ES-I3 (cell line): ENCODE results near the gene ARL3.

Experiments used
- H3K36me3 ChIP-seq: 2 replicates; pipeline ENCODE4 v1.6.1; 2013; ENCODE audit warnings: mild to moderate bottlenecking, low read length, control low read depth, moderate library complexity; ENCODE audit not compliant: insufficient read depth
- H3K4me1 ChIP-seq: 2 replicates; pipeline ENCODE4 v1.6.1; 2013; ENCODE audit warnings: mild to moderate bottlenecking, control low read depth, low read length; ENCODE audit not compliant: insufficient read depth
- H3K9ac ChIP-seq: 2 replicates; pipeline ENCODE4 v1.6.1; 2013; ENCODE audit warnings: low read depth, mild to moderate bottlenecking, low read length, moderate library complexity
- H3K9me3 ChIP-seq: 2 replicates; pipeline ENCODE4 v1.6.1; 2013; ENCODE audit warnings: mild to moderate bottlenecking, low read length, moderate library complexity; ENCODE audit not compliant: control insufficient read depth, insufficient read depth

Gene ARL3

DNA sequence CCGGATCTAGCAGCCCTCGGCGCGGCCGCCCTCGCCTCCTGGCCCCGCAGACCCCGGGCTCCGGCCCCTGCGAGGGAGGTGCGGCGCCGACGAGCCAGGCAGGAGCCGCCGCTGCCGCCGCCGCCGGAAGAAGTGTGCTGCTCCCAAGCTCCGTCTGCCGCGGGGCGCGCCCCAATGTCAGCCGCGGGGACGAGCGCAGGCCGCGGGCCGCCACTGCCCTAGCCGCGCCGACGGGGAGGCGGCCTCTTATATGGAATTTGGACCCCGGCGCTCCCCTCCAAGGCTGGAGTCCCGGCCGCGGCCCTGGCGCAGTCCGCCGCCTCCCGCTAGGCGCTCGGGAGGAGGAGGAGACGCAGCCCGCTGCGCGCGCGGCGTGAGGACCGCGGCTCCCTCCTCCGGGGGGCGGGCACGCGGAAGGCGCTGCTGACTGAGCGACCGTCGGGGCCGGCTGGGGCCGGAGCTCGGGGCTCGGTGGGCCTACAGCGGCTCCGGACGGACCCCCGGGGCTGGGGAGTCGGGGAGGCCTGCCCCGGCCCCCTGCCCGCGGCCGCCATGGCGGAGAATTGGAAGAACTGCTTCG lies 70.0 kb downstream of the ARL3 start, which contains the start of gene TRIM8:
Gene TRIM8 (plus strand): TSS at position 414 of the 580 bp plus-strand sequence. CDS start 139 bp downstream, at position 553.
- H3K36me3 ChIP-seq: no peaks in the 10 kb centered on the region
- peaks cover 25% of the 10 kb centered on the region; the same call in 1 of the 2 replicates for H3K4me1 ChIP-seq
- H3K9me3 ChIP-seq: no peaks in the 10 kb centered on the region
- H3K9ac ChIP-seq: peak within 1 kb of the TSS; percentile 84

DNA sequence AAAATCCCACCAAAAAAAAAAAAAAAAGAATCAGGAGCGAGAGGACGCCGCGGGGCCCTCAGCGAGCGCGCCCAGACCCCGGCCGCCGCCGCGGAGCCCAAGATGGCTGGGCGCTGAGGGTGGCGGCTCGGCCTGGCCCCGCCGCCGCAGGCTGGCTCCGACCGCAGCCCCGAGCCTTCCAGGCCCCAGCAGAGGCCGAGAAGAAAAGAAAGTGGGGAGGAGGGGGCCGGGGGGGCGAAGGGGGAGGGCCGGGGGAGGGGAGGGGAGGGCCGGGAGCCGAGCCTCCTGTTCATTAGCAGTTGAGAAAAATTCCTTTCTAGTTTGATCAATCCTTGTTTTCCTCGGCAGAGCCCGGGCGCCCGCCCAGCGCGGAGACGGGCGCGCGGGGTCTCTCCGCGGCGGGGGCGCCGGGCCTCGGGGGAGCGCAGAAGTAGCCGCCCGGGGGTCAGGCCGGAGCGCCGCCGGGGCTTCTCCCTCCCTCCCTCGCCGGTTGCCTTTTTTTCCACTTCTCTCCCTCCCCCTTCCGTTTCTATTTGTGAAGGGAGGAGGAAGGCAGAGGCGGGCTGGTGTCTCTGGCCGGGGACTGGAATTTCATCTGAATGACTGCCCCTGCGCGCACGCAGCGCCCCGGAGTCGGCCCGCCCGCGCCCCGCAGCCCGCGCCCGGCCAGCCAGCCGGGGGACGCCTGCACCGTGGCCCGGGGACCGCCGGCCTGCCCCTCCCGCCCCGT lies 70.7 kb downstream of the ARL3 start:
- H3K9me3 ChIP-seq: no peaks in the 10 kb centered on the region
- H3K36me3 ChIP-seq: no peaks in the 10 kb centered on the region
- H3K9ac ChIP-seq: peak overlapping the region; percentile 84

DNA sequence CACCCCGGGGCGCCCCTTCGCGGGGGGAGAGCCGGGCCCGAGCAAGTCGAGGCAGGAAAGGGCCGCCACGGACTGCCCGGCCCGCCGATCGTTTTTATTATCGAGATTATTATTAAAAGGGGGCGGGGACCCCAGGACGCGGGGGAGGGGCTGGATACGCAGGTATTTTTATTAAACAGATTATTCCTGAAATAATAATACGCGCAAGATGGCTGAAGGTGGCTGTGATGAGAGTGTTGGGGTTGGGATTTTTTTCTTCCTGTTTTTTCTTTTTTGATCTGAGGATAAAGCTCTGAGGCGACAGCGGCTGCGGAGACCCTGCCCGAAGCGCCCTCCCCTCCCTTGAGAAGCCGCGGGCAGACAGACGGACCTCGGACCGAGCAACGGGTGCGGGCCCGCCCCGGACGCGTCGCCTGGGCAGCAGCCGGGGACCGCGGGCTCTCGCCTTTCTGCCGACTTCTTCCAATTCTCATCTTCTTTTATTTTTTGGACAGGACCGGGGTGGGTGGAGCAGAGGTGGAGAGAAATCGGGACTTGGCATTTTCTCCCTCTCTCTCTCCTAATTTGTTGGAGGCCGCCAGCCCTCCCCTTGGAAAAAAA lies 71.4 kb downstream of the ARL3 start:
- Histone ChIP-seq H3K36me3 (no peaks in the 10 kb centered on the region), H3K9me3 (no peaks in the 10 kb centered on the region), H3K4me1 (peaks cover 12% of the 10 kb centered on the region; the same call in 1 of the 2 replicates), H3K9ac (peak overlapping the region; percentile 71)

More for the DNA sequence above, 70.7 kb downstream of the ARL3 start:
- H3K4me1 ChIP-seq: peaks cover 18% of the 10 kb centered on the region; the same call in 1 of the 2 replicates

DNA sequence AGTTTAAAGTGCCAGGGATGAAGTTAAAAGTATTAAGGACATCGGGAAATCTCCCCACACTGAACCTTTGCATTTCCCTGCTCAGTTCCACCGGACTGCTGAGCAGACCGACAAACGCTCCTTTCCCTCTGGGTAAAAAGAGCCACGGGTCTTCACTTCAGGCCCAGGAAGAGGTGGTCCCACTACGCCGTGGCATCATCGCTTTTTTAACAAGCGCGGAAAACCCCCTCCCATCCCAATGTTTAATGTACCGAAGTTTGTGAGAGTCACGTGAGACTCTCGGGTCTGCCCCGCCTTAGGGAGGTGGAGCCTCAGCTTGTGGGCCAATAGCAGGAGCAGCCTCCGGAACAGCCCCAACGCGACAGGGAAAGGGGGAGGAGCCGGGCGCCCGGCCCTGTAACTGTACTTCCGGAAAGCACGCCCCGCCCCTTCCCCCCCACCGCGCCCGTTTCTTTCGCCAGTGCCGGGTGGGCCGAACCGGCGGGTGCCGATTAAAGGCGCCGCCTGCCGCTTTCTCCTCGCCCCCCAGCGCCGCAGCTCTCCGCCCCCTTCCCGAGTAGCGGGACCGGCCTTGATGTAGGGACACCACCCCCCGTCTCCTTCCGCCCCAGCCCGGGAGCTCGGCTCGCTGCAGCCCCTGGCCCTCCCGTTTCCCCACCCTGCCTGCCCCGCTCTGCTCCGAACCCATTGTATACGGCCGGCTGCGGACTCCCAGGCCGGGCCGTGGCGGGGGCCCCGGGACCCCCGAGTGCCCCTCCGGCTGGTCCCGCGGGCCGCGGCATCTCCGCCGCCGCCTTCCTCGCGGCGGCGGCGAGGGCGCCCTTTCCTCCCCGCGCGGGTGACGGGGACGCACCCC lies 72.1 kb downstream of the ARL3 start:
- peak overlapping the region; percentile 80 for H3K9ac ChIP-seq
- H3K4me1 ChIP-seq: peaks cover 5% of the 10 kb centered on the region; the same call in 1 of the 2 replicates
- no peaks in the 10 kb centered on the region for H3K36me3 ChIP-seq
- no peaks in the 10 kb centered on the region for H3K9me3 ChIP-seq

DNA sequence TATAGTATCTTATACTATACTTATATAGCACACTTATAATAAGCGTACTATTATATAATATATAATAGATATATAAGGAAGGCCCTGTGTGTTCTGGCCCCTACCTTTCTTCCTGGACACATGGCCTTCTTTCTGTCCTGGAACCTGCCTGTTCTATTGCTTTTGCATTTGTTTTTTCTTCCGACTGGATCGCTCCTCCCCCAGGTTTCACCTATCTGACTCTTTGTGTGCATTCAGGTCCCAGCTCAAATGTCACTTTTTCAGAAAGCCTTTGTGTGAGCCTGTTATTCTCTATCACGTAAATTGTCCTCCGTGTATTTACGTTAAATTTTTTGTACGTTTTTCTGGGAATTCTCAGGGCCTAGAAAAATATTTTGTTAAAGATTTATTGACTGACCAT lies 72.8 kb downstream of the ARL3 start:
- no peaks in the 10 kb centered on the region for H3K4me1 ChIP-seq
- H3K9me3 ChIP-seq: no peaks in the 10 kb centered on the region
- H3K9ac ChIP-seq: peak overlapping the region; percentile 80
- no peaks in the 10 kb centered on the region for H3K36me3 ChIP-seq

DNA sequence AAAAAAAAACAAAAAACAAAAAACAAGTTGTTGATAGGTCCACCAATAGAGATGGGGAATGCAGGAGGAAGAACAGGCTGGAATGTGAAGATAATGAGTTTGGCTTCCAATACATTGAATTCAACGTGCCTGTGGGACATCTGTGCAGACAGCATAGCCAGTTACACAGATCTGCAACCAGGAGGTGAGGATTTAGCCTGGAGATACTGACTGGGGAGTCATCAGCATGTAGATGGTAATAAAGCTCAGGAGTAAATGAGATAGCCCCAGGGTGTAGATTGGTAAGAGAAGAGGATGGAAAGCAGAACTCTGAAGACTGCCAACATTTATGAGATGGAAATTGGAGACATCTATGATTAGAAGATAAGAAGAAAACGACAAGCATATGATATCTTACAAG lies 74.7 kb downstream of the ARL3 start:
- peaks cover 6% of the 10 kb centered on the region for H3K4me1 ChIP-seq
- H3K9me3 ChIP-seq: no peaks in the 10 kb centered on the region
- no peak overlapping the region for H3K9ac ChIP-seq
- H3K36me3 ChIP-seq: no peaks in the 10 kb centered on the region

DNA sequence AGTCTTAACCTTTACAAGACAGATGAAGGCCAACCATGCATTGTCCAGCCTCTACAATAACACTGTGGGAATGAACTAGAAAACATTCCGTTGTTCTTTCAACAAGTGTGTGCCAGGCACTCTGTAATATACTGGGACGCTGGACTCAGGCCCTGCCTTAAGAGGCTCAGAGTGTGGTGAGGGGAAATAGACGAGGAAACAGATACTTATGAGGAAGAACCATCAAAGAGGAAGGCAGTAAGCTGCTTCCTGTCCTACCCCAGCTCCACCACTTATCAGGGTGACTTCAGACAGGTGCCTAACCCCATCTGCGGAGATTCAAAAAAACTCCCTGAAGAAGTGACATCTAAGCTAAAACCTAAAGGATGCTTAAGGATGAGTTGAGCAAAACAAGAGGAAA lies 78.8 kb downstream of the ARL3 start:
- Histone ChIP-seq H3K9me3 (no peaks in the 10 kb centered on the region), H3K36me3 (no peaks in the 10 kb centered on the region), H3K9ac (no peak overlapping the region), H3K4me1 (peaks cover 34% of the 10 kb centered on the region)

DNA sequence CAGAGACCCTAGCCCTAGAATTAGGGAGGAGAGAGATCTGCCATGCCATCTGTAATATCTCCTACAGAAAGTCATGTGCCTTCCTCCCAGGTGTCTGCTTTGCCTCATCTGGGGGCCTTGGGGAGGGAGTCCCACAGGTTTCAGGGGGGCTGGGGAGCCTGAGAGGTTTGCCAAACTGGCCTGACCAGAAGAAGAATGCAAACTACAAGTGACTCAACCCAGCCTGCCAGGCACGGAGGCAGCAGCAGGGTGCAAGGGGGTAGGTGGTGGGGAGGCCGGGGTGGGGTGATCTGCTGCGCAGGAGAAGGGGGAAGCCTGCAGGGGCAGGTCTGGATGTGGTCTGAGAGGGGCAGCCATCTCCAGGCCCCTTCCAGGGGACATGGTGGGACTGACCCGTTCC lies 79.5 kb downstream of the ARL3 start:
- H3K9me3 ChIP-seq: no peaks in the 10 kb centered on the region
- no peaks in the 10 kb centered on the region for H3K36me3 ChIP-seq
- peaks cover 41% of the 10 kb centered on the region for H3K4me1 ChIP-seq
- H3K9ac ChIP-seq: no peak overlapping the region

DNA sequence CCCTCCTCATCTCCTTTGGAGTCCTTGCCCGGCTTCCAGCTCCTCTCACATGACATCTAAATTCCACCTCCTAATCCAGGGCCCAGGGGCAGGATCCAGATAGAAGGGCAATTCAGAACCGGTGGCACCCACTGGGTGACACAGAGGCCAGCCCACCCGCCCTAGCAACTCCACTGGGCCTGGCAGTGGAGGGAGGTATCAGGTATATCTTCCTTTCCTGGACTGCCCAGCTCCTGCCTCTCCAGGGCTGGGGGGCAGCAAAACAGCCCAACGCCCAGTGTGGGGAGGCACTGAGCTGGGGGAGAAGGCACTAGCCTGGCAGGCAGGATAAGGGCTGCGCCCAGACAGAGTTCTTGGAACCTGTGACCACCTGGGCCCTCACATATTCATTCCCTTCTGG lies 80.3 kb downstream of the ARL3 start:
- Histone ChIP-seq H3K9ac (no peak overlapping the region), H3K9me3 (no peaks in the 10 kb centered on the region), H3K36me3 (no peaks in the 10 kb centered on the region), H3K4me1 (peaks cover 46% of the 10 kb centered on the region)

DNA sequence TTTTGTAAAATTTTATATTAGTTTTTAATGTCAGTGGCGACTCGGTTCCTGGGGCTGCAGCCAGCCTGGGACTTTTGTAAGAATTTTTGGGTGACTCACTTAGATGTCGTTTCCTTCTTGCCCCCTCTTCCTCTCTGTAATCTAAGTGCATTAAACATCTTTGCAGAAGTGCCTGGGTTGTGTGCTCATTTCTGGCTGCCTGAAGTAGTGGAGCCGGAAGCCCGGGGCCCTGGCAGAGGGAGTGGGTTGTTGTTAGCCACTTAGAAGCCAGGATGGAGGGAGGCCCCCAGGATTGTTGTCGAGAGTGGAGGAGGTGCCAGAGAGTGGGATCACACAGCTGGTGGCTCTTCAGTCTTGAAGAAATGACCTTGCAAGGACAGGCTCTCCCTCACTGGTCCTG lies 80.9 kb downstream of the ARL3 start:
- Histone ChIP-seq H3K9me3 (no peaks in the 10 kb centered on the region), H3K4me1 (peaks cover 51% of the 10 kb centered on the region), H3K36me3 (no peaks in the 10 kb centered on the region), H3K9ac (no peak overlapping the region)

DNA sequence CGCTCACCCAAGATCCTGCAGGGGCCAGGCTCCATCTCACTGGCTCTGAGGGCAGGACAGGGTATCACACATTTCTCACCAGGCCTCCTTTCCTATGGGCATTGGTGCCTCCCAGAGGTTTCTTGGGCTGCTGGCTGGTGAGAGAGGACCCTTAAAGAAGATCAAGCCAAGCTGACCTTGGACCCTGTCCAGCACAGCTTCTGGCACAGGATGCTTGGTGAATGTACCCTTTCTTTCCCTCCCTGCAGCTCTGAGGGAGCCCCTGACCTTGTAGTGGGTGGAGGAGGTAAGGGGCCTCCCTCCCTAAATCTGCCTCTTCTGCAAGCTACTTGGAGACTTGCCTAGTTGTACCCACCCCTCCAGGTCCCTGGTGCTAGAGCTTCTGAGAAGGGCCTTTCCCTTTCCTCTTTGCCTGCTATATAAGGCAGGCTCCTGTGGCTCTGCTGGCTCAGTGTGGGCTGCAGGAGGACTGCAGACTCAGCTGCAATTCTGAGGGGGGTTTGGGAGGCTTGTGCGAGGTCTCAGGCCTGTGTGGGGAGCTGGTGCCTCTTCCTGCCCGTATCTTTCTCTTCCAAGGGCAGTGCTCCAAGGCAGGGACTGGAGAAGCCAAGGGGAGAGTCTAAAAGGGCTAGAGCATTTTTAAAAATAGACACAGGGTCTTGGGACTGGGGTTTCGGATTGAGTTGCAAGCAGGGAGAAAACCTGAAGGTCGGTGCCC lies 81.6 kb downstream of the ARL3 start:
- Histone ChIP-seq H3K36me3 (no peaks in the 10 kb centered on the region), H3K4me1 (peaks cover 57% of the 10 kb centered on the region), H3K9ac (no peak overlapping the region), H3K9me3 (no peaks in the 10 kb centered on the region)

DNA sequence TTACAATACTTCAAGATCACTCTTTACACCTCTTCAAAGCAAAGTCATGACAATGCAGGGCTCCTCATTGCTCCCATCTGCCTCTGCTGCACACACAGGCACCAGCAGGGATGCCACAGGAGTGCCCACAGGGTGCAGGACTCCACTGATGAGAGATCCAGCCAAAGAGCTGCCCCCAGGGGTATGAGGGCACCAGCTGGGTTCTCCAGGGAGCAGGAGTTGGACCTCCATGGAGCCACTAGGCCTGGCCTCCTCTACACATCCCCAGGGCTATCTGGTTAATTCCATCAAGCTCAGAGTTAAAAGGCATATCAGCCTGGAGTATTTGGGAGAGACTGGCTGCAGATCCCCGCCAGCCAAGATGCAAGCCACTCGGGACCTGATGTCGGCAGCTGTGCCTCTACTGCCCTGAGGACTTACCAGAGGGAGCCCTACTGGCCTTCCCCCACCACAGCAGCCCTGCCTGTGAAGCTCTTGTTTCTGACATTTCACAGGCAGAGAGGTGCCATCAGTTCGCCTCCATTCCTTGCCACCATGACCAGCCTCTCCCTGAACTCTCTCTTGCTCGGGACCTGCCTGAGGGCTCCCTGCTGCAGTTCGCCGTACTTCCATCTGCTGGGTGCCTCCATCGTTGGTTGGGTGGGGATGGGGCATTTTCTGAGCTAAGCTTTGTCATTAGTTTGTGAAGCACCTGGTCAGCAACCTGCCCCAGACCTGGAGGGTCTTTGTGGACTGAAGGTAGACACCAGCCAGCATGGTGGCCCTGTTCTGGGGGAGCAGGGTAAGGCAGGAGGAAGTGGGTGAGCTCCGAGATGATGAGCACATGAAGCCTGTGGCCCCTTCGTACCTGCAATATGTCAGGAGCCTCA lies 82.4 kb downstream of the ARL3 start:
- Histone ChIP-seq H3K4me1 (peaks cover 65% of the 10 kb centered on the region), H3K9ac (no peak overlapping the region), H3K9me3 (no peaks in the 10 kb centered on the region), H3K36me3 (no peaks in the 10 kb centered on the region)

DNA sequence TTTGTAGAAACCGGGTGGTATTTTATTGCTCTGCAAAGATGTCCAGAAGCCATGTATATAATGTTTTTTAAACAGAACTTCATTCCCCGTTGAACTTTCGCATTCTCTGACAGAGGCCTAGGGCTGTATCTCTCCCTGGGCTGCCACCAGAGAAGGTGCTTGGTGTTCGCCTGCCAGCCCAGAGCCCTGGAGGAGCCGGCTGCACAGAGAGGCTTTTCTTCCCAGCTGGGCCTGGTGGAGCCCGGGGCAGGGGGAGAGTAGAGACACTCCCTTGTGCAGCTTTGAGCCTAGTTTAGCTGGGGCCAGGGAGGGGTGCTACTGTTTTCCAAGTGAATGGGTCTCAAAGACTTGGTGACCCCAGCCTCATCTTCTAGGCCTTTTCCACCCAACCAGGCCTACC lies 83.5 kb downstream of the ARL3 start:
- no peaks in the 10 kb centered on the region for H3K9me3 ChIP-seq
- no peak overlapping the region for H3K9ac ChIP-seq
- H3K4me1 ChIP-seq: peaks cover 73% of the 10 kb centered on the region
- H3K36me3 ChIP-seq: no peaks in the 10 kb centered on the region
